ENCODE measurements around the gene CLIP1.

CLIP1 gene

GRCh38 chr12:122354958-122355641 is 67.4 kb downstream of the CLIP1 start:
- DNase-seq, result no peak

- DNase-seq, result no peak
Measured at GRCh38 chr12:122352394-122352793, 70.1 kb downstream of the CLIP1 start.

- DNase-seq, result no peak
Measured at GRCh38 chr12:122350141-122350848, 72.2 kb downstream of the CLIP1 start.

- no peak for DNase-seq
Measured at GRCh38 chr12:122349078-122349477, 73.4 kb downstream of the CLIP1 start.

- DNase-seq, result no peak
Measured at GRCh38 chr12:122348505-122348904, 74.0 kb downstream of the CLIP1 start.

GRCh38 chr12:122346054-122346453 is 76.4 kb downstream of the CLIP1 start:
- DNase-seq, result no peak

GRCh38 chr12:122345042-122345441 is 77.4 kb downstream of the CLIP1 start:
- DNase-seq, result no peak

- DNase-seq, result no peak
Measured at GRCh38 chr12:122336015-122336946, 86.2 kb downstream of the CLIP1 start.

GRCh38 chr12:122333142-122334087 is 89.1 kb downstream of the CLIP1 start:
- no peak for DNase-seq

GRCh38 chr12:122327494-122328385 is 94.7 kb downstream of the CLIP1 start:
- no peak for DNase-seq

GRCh38 chr12:122327014-122327413 is 95.5 kb downstream of the CLIP1 start:
- DNase-seq, result no peak

- DNase-seq, result no peak
Measured at GRCh38 chr12:122326586-122326985, 95.9 kb downstream of the CLIP1 start.

GRCh38 chr12:122323311-122324019 is 99.0 kb downstream of the CLIP1 start:
- DNase-seq, result no peak

GRCh38 chr12:122322501-122322900 is 100.0 kb downstream of the CLIP1 start:
- DNase-seq, result no peak

GRCh38 chr12:122318607-122319605 is 103.6 kb downstream of the CLIP1 start:
- no peak for DNase-seq

- no peak for DNase-seq
Measured at GRCh38 chr12:122312926-122313325, 109.5 kb downstream of the CLIP1 start.

- DNase-seq, result no peak
Measured at GRCh38 chr12:122311696-122312095, 110.8 kb downstream of the CLIP1 start.

- no peak for DNase-seq
Measured at GRCh38 chr12:122310626-122311333, 111.7 kb downstream of the CLIP1 start.

All from activated CD4-positive, CD25-positive, alpha-beta regulatory T cell treated with anti-CD3 and anti-CD28 coated beads, Interleukin-2, amount 50 U/mL, for 72 hours (primary cell).